ENCODE data around the gene FBXW7. TPM values are rescaled to one million over a fixed set of nuclear protein-coding genes. Genes with fewer than 3 reads are reported as not detected.

Gene FBXW7
- total RNA-seq, 4 donors from 2014 or later: 63.1 to 97.6 (median 70.7) TPM

GRCh38 chr4:152462695-152463094, 73.2 kb downstream of the FBXW7 start:
- 74% methylated on average over 1 of the region's 1 CpG for WGBS
- intact Hi-C loops (cut with DNase I): no loop called here

GRCh38 chr4:152462047-152462446, 73.8 kb downstream of the FBXW7 start:
- H3K4me3 ChIP-seq: no peak overlapping the region
- intact Hi-C loops (cut with DNase I): no loop called here
- no peak for TF ChIP-seq POLR2AphosphoS5 (IDR thresholded peaks at IDR 0.05)
- 85% methylated on average over 2 of the region's 2 CpGs for WGBS
- no peak overlapping the region for H3K27ac ChIP-seq (replicated peaks in 1 of 4)
- H3K4me1 ChIP-seq: peaks cover 0 to 16% (median 8%) of the 10 kb centered on the region in 4 donors
- no peaks in the 10 kb centered on the region for H3K36me3 ChIP-seq
- no peak for DNase-seq (ENCODE audit: extremely low spot score)
- H3K9me3 ChIP-seq: no peaks in the 10 kb centered on the region
- H3K27me3 ChIP-seq: no peaks in the 10 kb centered on the region

More at GRCh38 chr4:152462695-152463094, 73.2 kb downstream of the FBXW7 start:
- DNase-seq (ENCODE audit: extremely low spot score): no peak
- no peaks in the 10 kb centered on the region for H3K9me3 ChIP-seq
- no peak overlapping the region for H3K27ac ChIP-seq (replicated peaks in 1 of 4)
- H3K4me3 ChIP-seq: no peak overlapping the region
- H3K27me3 ChIP-seq: no peaks in the 10 kb centered on the region
- no peak for TF ChIP-seq POLR2A (IDR thresholded peaks at IDR 0.05; ENCODE audit: low read depth)
- TF ChIP-seq CTCF (IDR thresholded peaks at IDR 0.05): no peak
- no peak for TF ChIP-seq POLR2AphosphoS5 (IDR thresholded peaks at IDR 0.05)
- no peak for TF ChIP-seq EP300 (IDR thresholded peaks at IDR 0.05)
- peaks cover 0 to 22% (median 8%) of the 10 kb centered on the region in 4 donors for H3K4me1 ChIP-seq
- no peaks in the 10 kb centered on the region for H3K36me3 ChIP-seq

GRCh38 chr4:152460488-152460887, 75.4 kb downstream of the FBXW7 start:
- Histone ChIP-seq H3K36me3 (no peaks in the 10 kb centered on the region), H3K4me1 (peaks cover 0 to 16% (median 8%) of the 10 kb centered on the region in 4 donors), H3K27ac (replicated peaks in 1 of 4) (no peak overlapping the region), H3K4me3 (no peak overlapping the region), H3K27me3 (no peaks in the 10 kb centered on the region), H3K9me3 (no peaks in the 10 kb centered on the region)
- DNase-seq (ENCODE audit: extremely low spot score): no peak
- TF ChIP-seq EP300 (IDR thresholded peaks at IDR 0.05) (no peak), POLR2A (IDR thresholded peaks at IDR 0.05; ENCODE audit: low read depth) (no peak), POLR2AphosphoS5 (IDR thresholded peaks at IDR 0.05) (no peak), CTCF (IDR thresholded peaks at IDR 0.05) (no peak)
- 81% methylated on average over 1 of the region's 1 CpG for WGBS
- intact Hi-C loops (cut with DNase I): no loop called here

- no peak for TF ChIP-seq EP300 (IDR thresholded peaks at IDR 0.05)
- TF ChIP-seq POLR2A (IDR thresholded peaks at IDR 0.05; ENCODE audit: low read depth): no peak
- TF ChIP-seq POLR2AphosphoS5 (IDR thresholded peaks at IDR 0.05): no peak
- TF ChIP-seq CTCF (IDR thresholded peaks at IDR 0.05): no peak
- DNase-seq (ENCODE audit: extremely low spot score): no peak
- 92% methylated on average over 1 of the region's 1 CpG for WGBS
- intact Hi-C loops (cut with DNase I): loop anchor here (5.0 kb wide), 1 partner anchor 183 kb away; no protein-coding TSS in a partner anchor
- H3K9me3 ChIP-seq: no peaks in the 10 kb centered on the region
- no peak overlapping the region for H3K4me3 ChIP-seq
- H3K4me1 ChIP-seq: peaks cover 0 to 17% (median 11%) of the 10 kb centered on the region in 4 donors
- no peaks in the 10 kb centered on the region for H3K27me3 ChIP-seq
- H3K27ac ChIP-seq (replicated peaks in 1 of 4): no peak overlapping the region
- no peaks in the 10 kb centered on the region for H3K36me3 ChIP-seq
Observed at GRCh38 chr4:152459326-152459725, 76.6 kb downstream of the FBXW7 start.

GRCh38 chr4:152458801-152459302, 77.0 kb downstream of the FBXW7 start:
- peaks cover 0 to 14% (median 11%) of the 10 kb centered on the region in 4 donors for H3K4me1 ChIP-seq
- H3K9me3 ChIP-seq: no peaks in the 10 kb centered on the region
- TF ChIP-seq EP300 (IDR thresholded peaks at IDR 0.05) (no peak), POLR2A (IDR thresholded peaks at IDR 0.05; ENCODE audit: low read depth) (no peak), POLR2AphosphoS5 (IDR thresholded peaks at IDR 0.05) (no peak), CTCF (IDR thresholded peaks at IDR 0.05) (no peak)
- no peak overlapping the region for H3K27ac ChIP-seq (replicated peaks in 1 of 4)
- H3K36me3 ChIP-seq: no peaks in the 10 kb centered on the region
- WGBS: 74% methylated on average over 1 of the region's 1 CpG
- intact Hi-C loops (cut with DNase I): loop anchor here (5.0 kb wide), 1 partner anchor 183 kb away; no protein-coding TSS in a partner anchor
- H3K27me3 ChIP-seq: no peaks in the 10 kb centered on the region
- no peak overlapping the region for H3K4me3 ChIP-seq
- no peak for DNase-seq (ENCODE audit: extremely low spot score)
